ENCODE measurements around the gene LCN6.
A peak's percentile ranks its signal among the peaks of the same experiment; 100 is the strongest.

LCN6 gene

GRCh38 chr9:136743639-136744211 is 4.6 kb downstream of the LCN6 start:
- DNase-seq (ENCODE audit: low spot score), result no peak

- DNase-seq (ENCODE audit: low spot score), result peak; percentile 92
Observed at GRCh38 chr9:136742591-136743391, 5.5 kb downstream of the LCN6 start, which contains the start of gene LCN10. LCN10 (minus strand) TSS chr9:136742940; CDS start chr9:136742903, 37 bp downstream.

GRCh38 chr9:136741883-136742571 is 6.3 kb downstream of the LCN6 start:
- no peak for DNase-seq (ENCODE audit: low spot score)

GRCh38 chr9:136740971-136741882 is 7.1 kb downstream of the LCN6 start:
- DNase-seq (ENCODE audit: low spot score), result no peak

GRCh38 chr9:136740491-136740890 is 7.8 kb downstream of the LCN6 start:
- no peak for DNase-seq (ENCODE audit: low spot score)

- no peak for DNase-seq (ENCODE audit: low spot score)
Observed at GRCh38 chr9:136740069-136740468, 8.3 kb downstream of the LCN6 start.

- no peak for DNase-seq (ENCODE audit: low spot score)
Observed at GRCh38 chr9:136739509-136739908, 8.8 kb downstream of the LCN6 start.

- DNase-seq (ENCODE audit: low spot score), result no peak
Observed at GRCh38 chr9:136738960-136739359, 9.4 kb downstream of the LCN6 start.

- DNase-seq (ENCODE audit: low spot score), result no peak
Observed at GRCh38 chr9:136735812-136736480, 12.4 kb downstream of the LCN6 start.

- DNase-seq (ENCODE audit: low spot score), result no peak
Observed at GRCh38 chr9:136734837-136735496, 13.4 kb downstream of the LCN6 start.

- DNase-seq (ENCODE audit: low spot score), result no peak
Observed at GRCh38 chr9:136733611-136734010, 14.7 kb downstream of the LCN6 start.

- DNase-seq (ENCODE audit: low spot score), result no peak
Observed at GRCh38 chr9:136732444-136733178, 15.7 kb downstream of the LCN6 start.

- DNase-seq (ENCODE audit: low spot score), result no peak
Observed at GRCh38 chr9:136729926-136730325, 18.4 kb downstream of the LCN6 start.

GRCh38 chr9:136729144-136729543 is 19.2 kb downstream of the LCN6 start:
- no peak for DNase-seq (ENCODE audit: low spot score)

GRCh38 chr9:136728548-136729123 is 19.7 kb downstream of the LCN6 start:
- peak; percentile 72 for DNase-seq (ENCODE audit: low spot score)

- peak; percentile 97 for DNase-seq (ENCODE audit: low spot score)
Observed at GRCh38 chr9:136728080-136728547, 20.2 kb downstream of the LCN6 start.

GRCh38 chr9:136726631-136727191 is 21.6 kb downstream of the LCN6 start:
- DNase-seq (ENCODE audit: low spot score), result no peak

GRCh38 chr9:136726118-136726517 is 22.2 kb downstream of the LCN6 start:
- DNase-seq (ENCODE audit: low spot score), result no peak

GRCh38 chr9:136725612-136726011 is 22.7 kb downstream of the LCN6 start:
- no peak for DNase-seq (ENCODE audit: low spot score)
